HEK293 (cell line): ENCODE results near the gene TUBB3.

Experiments used
- CTCF ChIA-PET: fragments of 350-600 bp; formaldehyde crosslinking; extraction: SDS; loops from one replicate; lab custom pipeline; 2021; ENCODE audit warnings: antibody characterized with exemption; lab: Yijun Ruan, JAX
- POLR2A ChIA-PET: fragments of 300-600 bp; formaldehyde crosslinking; extraction: SDS; loops from one replicate; lab custom pipeline; 2020; ENCODE audit warnings: antibody characterized with exemption, inconsistent platforms; lab: Yijun Ruan, JAX
- H3K27ac ChIP-seq: fragments of 200-500 bp; sonication (Bioruptor generic); 2 replicates; pipeline ENCODE4 v1.5.1; 2014; ENCODE audit warnings: low read depth, low read length, control low read depth, inconsistent platforms; ENCODE audit errors: extremely low read depth
- H3K36me3 ChIP-seq, 2 experiments: fragments of 200-500 bp in 1 of 2; sonication (Bioruptor generic) in 1 of 2; 1 replicate in 1 of 2; 2 replicates in 1 of 2; pipeline ENCODE4 v1.5.1; 2014 to 2017; ENCODE audit warnings: inconsistent platforms in 2 of 2, low read length in 2 of 2; ENCODE audit not compliant: control insufficient read depth in 2 of 2, insufficient read depth in 1 of 2
- H3K4me1 ChIP-seq: fragments of 200-500 bp; sonication (Bioruptor generic); 2 replicates; pipeline ENCODE4 v1.5.1; 2014; ENCODE audit warnings: mild to moderate bottlenecking, low read length, inconsistent platforms; ENCODE audit not compliant: control insufficient read depth, insufficient read depth
- H3K4me3 ChIP-seq: 2 replicates; pipeline ENCODE4 v1.5.1; 2011; ENCODE audit warnings: low read depth, mild to moderate bottlenecking, control low read depth, low read length, moderate library complexity
- H3K9me3 ChIP-seq: fragments of 200-500 bp; sonication (Bioruptor generic); 2 replicates; pipeline ENCODE4 v1.5.1; 2014; ENCODE audit warnings: low read depth, low read length, inconsistent platforms; ENCODE audit not compliant: control insufficient read depth, insufficient read depth
- KLF16 ChIP-seq: fragments of 450-650 bp; formaldehyde crosslinking; IDR thresholded peaks from 2 replicates; pipeline ENCODE4 v1.5.1; 2017; ENCODE audit warnings: missing biosample characterization, missing genetic modification characterization
- OVOL3 ChIP-seq: fragments of 450-650 bp; formaldehyde crosslinking; IDR thresholded peaks from 2 replicates; pipeline ENCODE4 v1.5.1; 2016; ENCODE audit warnings: missing biosample characterization, missing genetic modification characterization
- WT1 ChIP-seq: fragments of 450-650 bp; formaldehyde crosslinking; IDR thresholded peaks from 2 replicates; pipeline ENCODE4 v1.5.1; 2016; ENCODE audit warnings: missing biosample characterization, missing genetic modification characterization
- ZIC2 ChIP-seq: fragments of 450-650 bp; formaldehyde crosslinking; IDR thresholded peaks from 2 replicates; pipeline ENCODE4 v1.5.1; 2016; ENCODE audit warnings: missing biosample characterization, missing genetic modification characterization
- ZNF10 ChIP-seq: fragments of 450-650 bp; formaldehyde crosslinking; IDR thresholded peaks from 2 replicates; pipeline ENCODE4 v1.5.1; 2017; ENCODE audit warnings: missing biosample characterization, missing genetic modification characterization
- ZNF121 ChIP-seq: fragments of 450-650 bp; formaldehyde crosslinking; IDR thresholded peaks from 2 replicates; pipeline ENCODE4 v1.5.1; 2016; ENCODE audit warnings: missing biosample characterization, missing genetic modification characterization
- ZNF175 ChIP-seq: fragments of 450-650 bp; formaldehyde crosslinking; IDR thresholded peaks from 2 replicates; pipeline ENCODE4 v1.5.1; 2016; ENCODE audit warnings: missing biosample characterization, missing genetic modification characterization
- ZNF248 ChIP-seq: fragments of 450-650 bp; formaldehyde crosslinking; IDR thresholded peaks from 2 replicates; pipeline ENCODE4 v1.5.1; 2017; ENCODE audit warnings: missing biosample characterization, missing genetic modification characterization
- ZNF37A ChIP-seq: fragments of 450-650 bp; IDR thresholded peaks from 2 replicates; pipeline ENCODE4 v1.5.1; 2018; ENCODE audit warnings: missing biosample characterization, missing genetic modification characterization
- ZNF544 ChIP-seq: fragments of 450-650 bp; formaldehyde crosslinking; IDR thresholded peaks from 2 replicates; pipeline ENCODE4 v1.5.0; 2017; ENCODE audit warnings: missing biosample characterization, missing genetic modification characterization
- ZNF571 ChIP-seq: fragments of 450-650 bp; formaldehyde crosslinking; IDR thresholded peaks from 2 replicates; pipeline ENCODE4 v1.5.0; 2017; ENCODE audit warnings: missing biosample characterization, missing genetic modification characterization
- ZNF626 ChIP-seq: fragments of 450-650 bp; sonication (Bioruptor Pico); formaldehyde crosslinking; IDR thresholded peaks from 2 replicates; pipeline ENCODE4 v1.5.1; 2018; ENCODE audit warnings: missing biosample characterization, missing genetic modification characterization, inconsistent platforms
- ZNF658 ChIP-seq: fragments of 450-650 bp; formaldehyde crosslinking; IDR thresholded peaks from 2 replicates; pipeline ENCODE4; 2016; ENCODE audit warnings: missing biosample characterization, missing genetic modification characterization
- ZNF776 ChIP-seq: fragments of 450-650 bp; formaldehyde crosslinking; IDR thresholded peaks from 2 replicates; pipeline ENCODE4 v1.5.0; 2017; ENCODE audit warnings: missing biosample characterization, missing genetic modification characterization, borderline replicate concordance
- ZNF777 ChIP-seq: fragments of 450-650 bp; formaldehyde crosslinking; IDR thresholded peaks from 2 replicates; pipeline ENCODE4 v1.5.1; 2017; ENCODE audit warnings: missing biosample characterization, missing genetic modification characterization, borderline replicate concordance
- ZNF837 ChIP-seq: fragments of 450-650 bp; formaldehyde crosslinking; IDR thresholded peaks from 2 replicates; pipeline ENCODE4 v1.5.1; 2016; ENCODE audit warnings: missing biosample characterization, missing genetic modification characterization
- TF ChIP-seq, protein P1 (sequence below): fragments of 450-650 bp; formaldehyde crosslinking; IDR thresholded peaks from 2 replicates; pipeline ENCODE4 v1.5.1; 2016; ENCODE audit warnings: missing biosample characterization, missing genetic modification characterization, borderline replicate concordance
- TF ChIP-seq, protein P2 (sequence below): fragments of 450-650 bp; formaldehyde crosslinking; IDR thresholded peaks from 2 replicates; pipeline ENCODE4 v1.5.1; 2016; ENCODE audit warnings: missing biosample characterization, missing genetic modification characterization, borderline replicate concordance
- TF ChIP-seq, protein P3 (sequence below): fragments of 450-650 bp; formaldehyde crosslinking; IDR thresholded peaks from 2 replicates; pipeline ENCODE4 v1.5.1; 2016; ENCODE audit warnings: missing biosample characterization, missing genetic modification characterization
- TF ChIP-seq, protein P4 (sequence below): fragments of 450-650 bp; formaldehyde crosslinking; conservative IDR thresholded peaks from 2 replicates; pipeline ENCODE4 v1.5.1; 2016; ENCODE audit warnings: low read depth, missing biosample characterization, missing genetic modification characterization

TUBB3 gene

DNA sequence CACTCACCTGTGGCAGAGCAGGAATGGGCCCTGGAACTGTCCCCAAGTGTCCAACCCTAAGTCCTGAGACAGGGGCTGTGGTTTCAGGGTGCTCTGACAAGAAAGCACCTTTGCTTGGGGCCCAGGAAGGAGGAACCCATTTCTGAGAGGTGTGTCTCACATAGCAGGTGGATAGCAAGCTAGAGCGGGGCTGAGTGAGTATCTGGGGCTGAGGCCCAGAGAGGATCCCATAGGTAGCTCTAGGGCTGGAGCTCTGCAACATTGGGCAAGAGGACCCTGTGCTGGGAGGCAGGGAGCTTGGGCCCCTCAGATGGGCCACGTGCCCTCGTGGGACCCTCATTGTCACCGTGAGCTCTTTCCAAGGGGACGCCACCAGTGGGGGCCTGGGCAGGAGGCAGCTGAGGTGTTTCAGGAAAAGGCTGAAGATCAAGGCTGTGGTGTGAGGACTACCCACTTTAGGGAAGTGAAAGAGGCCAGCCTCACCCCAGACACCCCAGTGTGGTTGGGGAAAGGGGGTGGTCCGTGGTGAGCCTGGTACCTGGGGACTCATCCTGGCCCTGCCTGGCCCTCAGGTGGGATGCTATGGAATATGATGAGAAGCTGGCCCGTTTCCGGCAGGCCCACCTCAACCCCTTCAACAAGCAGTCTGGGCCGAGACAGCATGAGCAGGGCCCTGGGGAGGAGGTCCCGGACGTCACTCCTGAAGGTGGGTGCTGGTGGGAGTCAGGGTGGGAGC, 30.7 kb downstream of the TUBB3 start (continued):
- TF ChIP-seq, protein P1, sequence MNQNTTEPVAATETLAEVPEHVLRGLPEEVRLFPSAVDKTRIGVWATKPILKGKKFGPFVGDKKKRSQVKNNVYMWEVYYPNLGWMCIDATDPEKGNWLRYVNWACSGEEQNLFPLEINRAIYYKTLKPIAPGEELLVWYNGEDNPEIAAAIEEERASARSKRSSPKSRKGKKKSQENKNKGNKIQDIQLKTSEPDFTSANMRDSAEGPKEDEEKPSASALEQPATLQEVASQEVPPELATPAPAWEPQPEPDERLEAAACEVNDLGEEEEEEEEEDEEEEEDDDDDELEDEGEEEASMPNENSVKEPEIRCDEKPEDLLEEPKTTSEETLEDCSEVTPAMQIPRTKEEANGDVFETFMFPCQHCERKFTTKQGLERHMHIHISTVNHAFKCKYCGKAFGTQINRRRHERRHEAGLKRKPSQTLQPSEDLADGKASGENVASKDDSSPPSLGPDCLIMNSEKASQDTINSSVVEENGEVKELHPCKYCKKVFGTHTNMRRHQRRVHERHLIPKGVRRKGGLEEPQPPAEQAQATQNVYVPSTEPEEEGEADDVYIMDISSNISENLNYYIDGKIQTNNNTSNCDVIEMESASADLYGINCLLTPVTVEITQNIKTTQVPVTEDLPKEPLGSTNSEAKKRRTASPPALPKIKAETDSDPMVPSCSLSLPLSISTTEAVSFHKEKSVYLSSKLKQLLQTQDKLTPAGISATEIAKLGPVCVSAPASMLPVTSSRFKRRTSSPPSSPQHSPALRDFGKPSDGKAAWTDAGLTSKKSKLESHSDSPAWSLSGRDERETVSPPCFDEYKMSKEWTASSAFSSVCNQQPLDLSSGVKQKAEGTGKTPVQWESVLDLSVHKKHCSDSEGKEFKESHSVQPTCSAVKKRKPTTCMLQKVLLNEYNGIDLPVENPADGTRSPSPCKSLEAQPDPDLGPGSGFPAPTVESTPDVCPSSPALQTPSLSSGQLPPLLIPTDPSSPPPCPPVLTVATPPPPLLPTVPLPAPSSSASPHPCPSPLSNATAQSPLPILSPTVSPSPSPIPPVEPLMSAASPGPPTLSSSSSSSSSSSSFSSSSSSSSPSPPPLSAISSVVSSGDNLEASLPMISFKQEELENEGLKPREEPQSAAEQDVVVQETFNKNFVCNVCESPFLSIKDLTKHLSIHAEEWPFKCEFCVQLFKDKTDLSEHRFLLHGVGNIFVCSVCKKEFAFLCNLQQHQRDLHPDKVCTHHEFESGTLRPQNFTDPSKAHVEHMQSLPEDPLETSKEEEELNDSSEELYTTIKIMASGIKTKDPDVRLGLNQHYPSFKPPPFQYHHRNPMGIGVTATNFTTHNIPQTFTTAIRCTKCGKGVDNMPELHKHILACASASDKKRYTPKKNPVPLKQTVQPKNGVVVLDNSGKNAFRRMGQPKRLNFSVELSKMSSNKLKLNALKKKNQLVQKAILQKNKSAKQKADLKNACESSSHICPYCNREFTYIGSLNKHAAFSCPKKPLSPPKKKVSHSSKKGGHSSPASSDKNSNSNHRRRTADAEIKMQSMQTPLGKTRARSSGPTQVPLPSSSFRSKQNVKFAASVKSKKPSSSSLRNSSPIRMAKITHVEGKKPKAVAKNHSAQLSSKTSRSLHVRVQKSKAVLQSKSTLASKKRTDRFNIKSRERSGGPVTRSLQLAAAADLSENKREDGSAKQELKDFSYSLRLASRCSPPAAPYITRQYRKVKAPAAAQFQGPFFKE (tag by site-specific recombination): no peak
- TF ChIP-seq ZNF10 (tag by site-specific recombination): no peak
- TF ChIP-seq ZNF658: no peak
- TF ChIP-seq ZNF121: no peak
- TF ChIP-seq ZNF776 (tag by site-specific recombination): no peak
- TF ChIP-seq ZNF626 (tag by site-specific recombination): no peak
- no peak for TF ChIP-seq WT1 (tag by site-specific recombination)
- no peak for TF ChIP-seq ZIC2 (tag by site-specific recombination)
- TF ChIP-seq ZNF544: no peak
- TF ChIP-seq, protein P2, sequence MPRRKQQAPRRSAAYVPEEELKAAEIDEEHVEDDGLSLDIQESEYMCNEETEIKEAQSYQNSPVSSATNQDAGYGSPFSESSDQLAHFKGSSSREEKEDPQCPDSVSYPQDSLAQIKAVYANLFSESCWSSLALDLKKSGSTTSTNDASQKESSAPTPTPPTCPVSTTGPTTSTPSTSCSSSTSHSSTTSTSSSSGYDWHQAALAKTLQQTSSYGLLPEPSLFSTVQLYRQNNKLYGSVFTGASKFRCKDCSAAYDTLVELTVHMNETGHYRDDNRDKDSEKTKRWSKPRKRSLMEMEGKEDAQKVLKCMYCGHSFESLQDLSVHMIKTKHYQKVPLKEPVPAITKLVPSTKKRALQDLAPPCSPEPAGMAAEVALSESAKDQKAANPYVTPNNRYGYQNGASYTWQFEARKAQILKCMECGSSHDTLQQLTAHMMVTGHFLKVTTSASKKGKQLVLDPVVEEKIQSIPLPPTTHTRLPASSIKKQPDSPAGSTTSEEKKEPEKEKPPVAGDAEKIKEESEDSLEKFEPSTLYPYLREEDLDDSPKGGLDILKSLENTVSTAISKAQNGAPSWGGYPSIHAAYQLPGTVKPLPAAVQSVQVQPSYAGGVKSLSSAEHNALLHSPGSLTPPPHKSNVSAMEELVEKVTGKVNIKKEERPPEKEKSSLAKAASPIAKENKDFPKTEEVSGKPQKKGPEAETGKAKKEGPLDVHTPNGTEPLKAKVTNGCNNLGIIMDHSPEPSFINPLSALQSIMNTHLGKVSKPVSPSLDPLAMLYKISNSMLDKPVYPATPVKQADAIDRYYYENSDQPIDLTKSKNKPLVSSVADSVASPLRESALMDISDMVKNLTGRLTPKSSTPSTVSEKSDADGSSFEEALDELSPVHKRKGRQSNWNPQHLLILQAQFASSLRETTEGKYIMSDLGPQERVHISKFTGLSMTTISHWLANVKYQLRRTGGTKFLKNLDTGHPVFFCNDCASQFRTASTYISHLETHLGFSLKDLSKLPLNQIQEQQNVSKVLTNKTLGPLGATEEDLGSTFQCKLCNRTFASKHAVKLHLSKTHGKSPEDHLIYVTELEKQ (tag by site-specific recombination): no peak
- no peak for TF ChIP-seq ZNF175 (tag by site-specific recombination)

DNA sequence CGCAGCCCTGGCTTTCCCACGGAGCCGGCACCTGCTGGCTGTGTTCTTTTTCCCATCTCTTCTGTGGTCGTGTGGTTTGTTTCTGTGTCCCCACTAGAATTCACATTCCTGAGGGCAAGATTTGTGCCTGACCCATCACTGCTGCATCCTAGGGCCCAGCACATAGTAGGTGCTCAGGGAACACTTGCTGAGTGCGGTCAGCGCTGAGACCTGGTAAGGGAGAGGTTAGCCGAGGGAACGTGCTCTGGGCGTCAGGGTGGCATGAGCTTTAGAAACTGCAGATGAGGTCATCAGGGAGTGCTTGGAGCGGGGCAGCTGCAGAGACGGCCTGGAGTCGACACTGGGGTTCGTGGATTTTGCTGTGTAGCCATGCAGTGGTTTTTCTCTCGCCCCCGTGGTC, 31.3 kb downstream of the TUBB3 start:
- ChIA-PET POLR2A (interaction anchor here (1.3 to 1.6 kb wide), 2 partner anchors 31 to 68 kb away, joined by 3 to 6 read pairs; partner anchors contain the start of gene TUBB3), CTCF (interaction anchor here (0.7 kb wide), 1 partner anchor 246 kb away, joined by 3 read pairs; no protein-coding TSS in a partner anchor)
- peaks cover 7 to 51% of the 10 kb centered on the region in 2 experiments; a peak in 2 of 3 replicates for H3K36me3 ChIP-seq
- H3K4me1 ChIP-seq: no peaks in the 10 kb centered on the region
- no peaks in the 10 kb centered on the region for H3K9me3 ChIP-seq
- no peak overlapping the region for H3K27ac ChIP-seq
- H3K4me3 ChIP-seq: no peak overlapping the region
- TF ChIP-seq, protein P3, sequence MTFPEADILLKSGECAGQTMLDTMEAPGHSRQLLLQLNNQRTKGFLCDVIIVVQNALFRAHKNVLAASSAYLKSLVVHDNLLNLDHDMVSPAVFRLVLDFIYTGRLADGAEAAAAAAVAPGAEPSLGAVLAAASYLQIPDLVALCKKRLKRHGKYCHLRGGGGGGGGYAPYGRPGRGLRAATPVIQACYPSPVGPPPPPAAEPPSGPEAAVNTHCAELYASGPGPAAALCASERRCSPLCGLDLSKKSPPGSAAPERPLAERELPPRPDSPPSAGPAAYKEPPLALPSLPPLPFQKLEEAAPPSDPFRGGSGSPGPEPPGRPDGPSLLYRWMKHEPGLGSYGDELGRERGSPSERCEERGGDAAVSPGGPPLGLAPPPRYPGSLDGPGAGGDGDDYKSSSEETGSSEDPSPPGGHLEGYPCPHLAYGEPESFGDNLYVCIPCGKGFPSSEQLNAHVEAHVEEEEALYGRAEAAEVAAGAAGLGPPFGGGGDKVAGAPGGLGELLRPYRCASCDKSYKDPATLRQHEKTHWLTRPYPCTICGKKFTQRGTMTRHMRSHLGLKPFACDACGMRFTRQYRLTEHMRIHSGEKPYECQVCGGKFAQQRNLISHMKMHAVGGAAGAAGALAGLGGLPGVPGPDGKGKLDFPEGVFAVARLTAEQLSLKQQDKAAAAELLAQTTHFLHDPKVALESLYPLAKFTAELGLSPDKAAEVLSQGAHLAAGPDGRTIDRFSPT (tag by site-specific recombination): no peak
- TF ChIP-seq KLF16 (tag by site-specific recombination) (no peak), ZNF121 (no peak), ZNF777 (tag by site-specific recombination) (no peak), ZNF248 (tag by site-specific recombination) (no peak), ZNF837 (tag by site-specific recombination) (no peak), ZIC2 (tag by site-specific recombination) (no peak), ZNF37A (tag by site-specific recombination) (no peak), OVOL3 (tag by site-specific recombination) (no peak), ZNF571 (tag by site-specific recombination) (no peak)
- TF ChIP-seq, protein P4, sequence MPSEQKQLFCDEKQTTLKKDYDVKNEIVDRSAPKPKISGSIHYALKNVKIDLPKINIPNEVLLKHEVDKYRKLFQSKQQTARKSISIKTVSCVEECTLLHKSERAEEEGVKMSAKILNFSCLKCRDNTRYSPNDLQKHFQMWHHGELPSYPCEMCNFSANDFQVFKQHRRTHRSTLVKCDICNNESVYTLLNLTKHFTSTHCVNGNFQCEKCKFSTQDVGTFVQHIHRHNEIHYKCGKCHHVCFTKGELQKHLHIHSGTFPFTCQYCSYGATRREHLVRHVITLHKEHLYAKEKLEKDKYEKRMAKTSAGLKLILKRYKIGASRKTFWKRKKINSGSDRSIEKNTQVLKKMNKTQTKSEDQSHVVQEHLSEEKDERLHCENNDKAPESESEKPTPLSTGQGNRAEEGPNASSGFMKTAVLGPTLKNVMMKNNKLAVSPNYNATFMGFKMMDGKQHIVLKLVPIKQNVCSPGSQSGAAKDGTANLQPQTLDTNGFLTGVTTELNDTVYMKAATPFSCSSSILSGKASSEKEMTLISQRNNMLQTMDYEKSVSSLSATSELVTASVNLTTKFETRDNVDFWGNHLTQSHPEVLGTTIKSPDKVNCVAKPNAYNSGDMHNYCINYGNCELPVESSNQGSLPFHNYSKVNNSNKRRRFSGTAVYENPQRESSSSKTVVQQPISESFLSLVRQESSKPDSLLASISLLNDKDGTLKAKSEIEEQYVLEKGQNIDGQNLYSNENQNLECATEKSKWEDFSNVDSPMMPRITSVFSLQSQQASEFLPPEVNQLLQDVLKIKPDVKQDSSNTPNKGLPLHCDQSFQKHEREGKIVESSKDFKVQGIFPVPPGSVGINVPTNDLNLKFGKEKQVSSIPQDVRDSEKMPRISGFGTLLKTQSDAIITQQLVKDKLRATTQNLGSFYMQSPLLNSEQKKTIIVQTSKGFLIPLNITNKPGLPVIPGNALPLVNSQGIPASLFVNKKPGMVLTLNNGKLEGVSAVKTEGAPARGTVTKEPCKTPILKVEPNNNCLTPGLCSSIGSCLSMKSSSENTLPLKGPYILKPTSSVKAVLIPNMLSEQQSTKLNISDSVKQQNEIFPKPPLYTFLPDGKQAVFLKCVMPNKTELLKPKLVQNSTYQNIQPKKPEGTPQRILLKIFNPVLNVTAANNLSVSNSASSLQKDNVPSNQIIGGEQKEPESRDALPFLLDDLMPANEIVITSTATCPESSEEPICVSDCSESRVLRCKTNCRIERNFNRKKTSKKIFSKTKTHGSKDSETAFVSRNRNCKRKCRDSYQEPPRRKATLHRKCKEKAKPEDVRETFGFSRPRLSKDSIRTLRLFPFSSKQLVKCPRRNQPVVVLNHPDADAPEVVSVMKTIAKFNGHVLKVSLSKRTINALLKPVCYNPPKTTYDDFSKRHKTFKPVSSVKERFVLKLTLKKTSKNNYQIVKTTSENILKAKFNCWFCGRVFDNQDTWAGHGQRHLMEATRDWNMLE: no peak
